Measurements from ENCODE around the gene PDE1A. TPM values are rescaled to one million over a fixed set of nuclear protein-coding genes. Genes with fewer than 3 reads are reported as not detected.

The PDE1A gene
- total RNA-seq, 1 donor from 2014 or later: 0.53 TPM

GRCh38 chr2:182372661-182373060 is 54.2 kb downstream of the PDE1A start:
- no peak for TF ChIP-seq CTCF (IDR thresholded peaks at IDR 0.05; ENCODE audit: insufficient read depth, low read length, severe bottlenecking)
- Histone ChIP-seq H3K36me3 (ENCODE audit: control insufficient read depth, insufficient read depth, low read length) (no peaks in the 10 kb centered on the region), H3K4me3 (ENCODE audit: low read depth, low read length) (no peak overlapping the region), H3K27me3 (ENCODE audit: control insufficient read depth, insufficient read depth, low read length) (no peaks in the 10 kb centered on the region)
- DNase-seq (ENCODE audit: low read depth) (peak; percentile 97), FAIRE-seq (peak; percentile 97)

GRCh38 chr2:182368996-182369395 is 57.8 kb downstream of the PDE1A start:
- TF ChIP-seq CTCF (IDR thresholded peaks at IDR 0.05; ENCODE audit: insufficient read depth, low read length, severe bottlenecking): no peak
- Histone ChIP-seq H3K4me3 (ENCODE audit: low read depth, low read length) (no peak overlapping the region), H3K36me3 (ENCODE audit: control insufficient read depth, insufficient read depth, low read length) (no peaks in the 10 kb centered on the region), H3K27me3 (ENCODE audit: control insufficient read depth, insufficient read depth, low read length) (no peaks in the 10 kb centered on the region)
- FAIRE-seq: no peak
- peak; percentile 51 for DNase-seq (ENCODE audit: low read depth)

- no peak overlapping the region for H3K4me3 ChIP-seq (ENCODE audit: low read depth, low read length)
- TF ChIP-seq CTCF (IDR thresholded peaks at IDR 0.05; ENCODE audit: insufficient read depth, low read length, severe bottlenecking): no peak
- H3K36me3 ChIP-seq (ENCODE audit: control insufficient read depth, insufficient read depth, low read length): no peaks in the 10 kb centered on the region
- FAIRE-seq: no peak
- no peaks in the 10 kb centered on the region for H3K27me3 ChIP-seq (ENCODE audit: control insufficient read depth, insufficient read depth, low read length)
- peak; percentile 79 for DNase-seq (ENCODE audit: low read depth)
Observed at GRCh38 chr2:182368446-182368845, 58.4 kb downstream of the PDE1A start.

- no peak for FAIRE-seq
- Histone ChIP-seq H3K36me3 (ENCODE audit: control insufficient read depth, insufficient read depth, low read length) (no peaks in the 10 kb centered on the region), H3K4me3 (ENCODE audit: low read depth, low read length) (no peak overlapping the region), H3K27me3 (ENCODE audit: control insufficient read depth, insufficient read depth, low read length) (no peaks in the 10 kb centered on the region)
- DNase-seq (ENCODE audit: low read depth): no peak
- no peak for TF ChIP-seq CTCF (IDR thresholded peaks at IDR 0.05; ENCODE audit: insufficient read depth, low read length, severe bottlenecking)
Observed at GRCh38 chr2:182367401-182367800, 59.4 kb downstream of the PDE1A start.

GRCh38 chr2:182366628-182367027 is 60.2 kb downstream of the PDE1A start:
- Histone ChIP-seq H3K4me3 (ENCODE audit: low read depth, low read length) (no peak overlapping the region), H3K27me3 (ENCODE audit: control insufficient read depth, insufficient read depth, low read length) (no peaks in the 10 kb centered on the region), H3K36me3 (ENCODE audit: control insufficient read depth, insufficient read depth, low read length) (no peaks in the 10 kb centered on the region)
- no peak for FAIRE-seq
- no peak for DNase-seq (ENCODE audit: low read depth)
- no peak for TF ChIP-seq CTCF (IDR thresholded peaks at IDR 0.05; ENCODE audit: insufficient read depth, low read length, severe bottlenecking)

- Histone ChIP-seq H3K4me3 (ENCODE audit: low read depth, low read length) (no peak overlapping the region), H3K36me3 (ENCODE audit: control insufficient read depth, insufficient read depth, low read length) (no peaks in the 10 kb centered on the region), H3K27me3 (ENCODE audit: control insufficient read depth, insufficient read depth, low read length) (no peaks in the 10 kb centered on the region)
- TF ChIP-seq CTCF (IDR thresholded peaks at IDR 0.05; ENCODE audit: insufficient read depth, low read length, severe bottlenecking): no peak
- FAIRE-seq (no peak), DNase-seq (ENCODE audit: low read depth) (no peak)
Observed at GRCh38 chr2:182365855-182366254, 61.0 kb downstream of the PDE1A start.

All from bronchial epithelial cell (primary cell).